ENCODE results near the gene ADARB1. TPM values are rescaled to one million over a fixed set of nuclear protein-coding genes. Genes with fewer than 3 reads are reported as not detected.

Gene ADARB1
- total and polyA plus RNA-seq, 9 of the 15 experiments (the other 6 are each of a cell fraction or from before 2014, with no cell fraction given): 6.7 to 16.0 (median 8.3) TPM

- TF ChIP-seq, protein P1, sequence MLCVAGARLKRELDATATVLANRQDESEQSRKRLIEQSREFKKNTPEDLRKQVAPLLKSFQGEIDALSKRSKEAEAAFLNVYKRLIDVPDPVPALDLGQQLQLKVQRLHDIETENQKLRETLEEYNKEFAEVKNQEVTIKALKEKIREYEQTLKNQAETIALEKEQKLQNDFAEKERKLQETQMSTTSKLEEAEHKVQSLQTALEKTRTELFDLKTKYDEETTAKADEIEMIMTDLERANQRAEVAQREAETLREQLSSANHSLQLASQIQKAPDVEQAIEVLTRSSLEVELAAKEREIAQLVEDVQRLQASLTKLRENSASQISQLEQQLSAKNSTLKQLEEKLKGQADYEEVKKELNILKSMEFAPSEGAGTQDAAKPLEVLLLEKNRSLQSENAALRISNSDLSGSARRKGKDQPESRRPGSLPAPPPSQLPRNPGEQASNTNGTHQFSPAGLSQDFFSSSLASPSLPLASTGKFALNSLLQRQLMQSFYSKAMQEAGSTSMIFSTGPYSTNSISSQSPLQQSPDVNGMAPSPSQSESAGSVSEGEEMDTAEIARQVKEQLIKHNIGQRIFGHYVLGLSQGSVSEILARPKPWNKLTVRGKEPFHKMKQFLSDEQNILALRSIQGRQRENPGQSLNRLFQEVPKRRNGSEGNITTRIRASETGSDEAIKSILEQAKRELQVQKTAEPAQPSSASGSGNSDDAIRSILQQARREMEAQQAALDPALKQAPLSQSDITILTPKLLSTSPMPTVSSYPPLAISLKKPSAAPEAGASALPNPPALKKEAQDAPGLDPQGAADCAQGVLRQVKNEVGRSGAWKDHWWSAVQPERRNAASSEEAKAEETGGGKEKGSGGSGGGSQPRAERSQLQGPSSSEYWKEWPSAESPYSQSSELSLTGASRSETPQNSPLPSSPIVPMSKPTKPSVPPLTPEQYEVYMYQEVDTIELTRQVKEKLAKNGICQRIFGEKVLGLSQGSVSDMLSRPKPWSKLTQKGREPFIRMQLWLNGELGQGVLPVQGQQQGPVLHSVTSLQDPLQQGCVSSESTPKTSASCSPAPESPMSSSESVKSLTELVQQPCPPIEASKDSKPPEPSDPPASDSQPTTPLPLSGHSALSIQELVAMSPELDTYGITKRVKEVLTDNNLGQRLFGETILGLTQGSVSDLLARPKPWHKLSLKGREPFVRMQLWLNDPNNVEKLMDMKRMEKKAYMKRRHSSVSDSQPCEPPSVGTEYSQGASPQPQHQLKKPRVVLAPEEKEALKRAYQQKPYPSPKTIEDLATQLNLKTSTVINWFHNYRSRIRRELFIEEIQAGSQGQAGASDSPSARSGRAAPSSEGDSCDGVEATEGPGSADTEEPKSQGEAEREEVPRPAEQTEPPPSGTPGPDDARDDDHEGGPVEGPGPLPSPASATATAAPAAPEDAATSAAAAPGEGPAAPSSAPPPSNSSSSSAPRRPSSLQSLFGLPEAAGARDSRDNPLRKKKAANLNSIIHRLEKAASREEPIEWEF (CRISPR knock-in tag; IDR thresholded peaks at IDR 0.05): no peak
- TF ChIP-seq NUFIP1 (IDR thresholded peaks at IDR 0.05; ENCODE audit: partially characterized antibody): no peak
- TF ChIP-seq BCOR (IDR thresholded peaks at IDR 0.05): no peak
Observed at GRCh38 chr21:45234965-45235364, 160.6 kb downstream of the ADARB1 start (continued).

DNA sequence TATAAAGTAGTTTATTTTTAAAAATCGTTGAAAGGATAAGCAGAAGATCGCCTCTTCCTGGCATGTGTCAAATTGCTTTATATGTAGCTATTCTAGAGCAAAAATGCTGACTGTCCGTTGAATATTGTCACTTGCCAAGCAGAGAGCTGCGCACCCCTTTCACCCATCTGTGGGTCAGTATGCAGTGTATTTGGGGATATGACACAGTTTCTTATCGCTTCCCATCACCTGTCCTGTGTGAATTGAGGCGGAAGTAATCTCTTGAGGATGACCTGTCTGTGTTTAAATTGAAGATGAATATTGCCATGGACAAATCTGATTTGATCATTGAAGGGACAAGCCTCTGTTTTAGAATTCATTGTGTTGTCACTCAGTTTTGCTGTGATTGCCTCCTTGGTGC is 161.1 kb downstream of the ADARB1 start:
- FAIRE-seq: no peak
- H3K9ac ChIP-seq (ENCODE audit: insufficient read depth in 1 of 2, low read depth in 2 of 2, low read length in 2 of 2): no peak overlapping the region
- peak in 1 of 4 experiments; percentile 47 for DNase-seq (ENCODE audit: extremely low read depth in 1 of 4, low spot score in 3 of 4)
- no peak overlapping the region for H2AFZ ChIP-seq (ENCODE audit: low read depth, low read length)
- in situ Hi-C loops (cut with MboI): no loop called here
- no peaks in the 10 kb centered on the region for H3K79me2 ChIP-seq (ENCODE audit: control insufficient read depth, insufficient read depth, low read length)
- H3K27ac ChIP-seq (ENCODE audit: extremely low read depth, low read depth, low read length): no peak overlapping the region
- peaks cover 0 to 9% of the 10 kb centered on the region in 2 experiments; a peak in 1 of 5 replicates for H3K4me1 ChIP-seq (replicated peaks in 1 of 2; ENCODE audit: control insufficient read depth in 2 of 2, insufficient read depth in 2 of 2, low read length in 2 of 2)
- BruUV-seq (replicated peaks): no TSS peak
- H3K4me2 ChIP-seq (ENCODE audit: insufficient read depth, low read length): no peak overlapping the region
- H3K4me3 ChIP-seq: no peak overlapping the region
- intact Hi-C loops (cut with micrococcal nuclease): no loop called here
- H3K27me3 ChIP-seq (ENCODE audit: control insufficient read depth in 2 of 2, insufficient read depth in 2 of 2, low read length in 2 of 2): peaks cover 37 to 39% of the 10 kb centered on the region in 2 experiments; a peak in 4 of 5 replicates
- ChIA-PET CTCF (ENCODE audit: low intra/inter-chr PET ratio) (no interaction called here), POLR2A (interaction anchor here (0.8 to 1.1 kb wide), 2 partner anchors 13 to 74 kb away, joined by 3 read pairs; no protein-coding TSS in a partner anchor)
- no peaks in the 10 kb centered on the region for H3K36me3 ChIP-seq (ENCODE audit: control insufficient read depth, insufficient read depth, low read length)
- H4K20me1 ChIP-seq (replicated peaks; ENCODE audit: control insufficient read depth, insufficient read depth, low read length): no peaks in the 10 kb centered on the region
- 2% methylated on average over 6 of the region's 6 CpGs for WGBS (ENCODE audit: insufficient coverage, low coverage, missing lambda C conversion rate)
- ATAC-seq: no peak
- no peaks in the 10 kb centered on the region for H3K9me3 ChIP-seq (replicated peaks; ENCODE audit: control insufficient read depth, insufficient read depth, low read depth, low read length)
- H3K9me1 ChIP-seq (ENCODE audit: control insufficient read depth, insufficient read depth, low read length): no peaks in the 10 kb centered on the region
- peak; percentile 56; the same call in 1 of the 2 replicates for TF ChIP-seq SOX6 (IDR thresholded peaks at IDR 0.05)
- peak in 1 of 2 experiments; percentile 69; a peak in 1 of 4 replicates for TF ChIP-seq RCOR1 (IDR thresholded peaks at IDR 0.05; ENCODE audit: borderline replicate concordance in 1 of 2, low read depth in 2 of 2, low read length in 2 of 2)
- TF ChIP-seq CBX2 (IDR thresholded peaks at IDR 0.05; ENCODE audit: insufficient read depth, low read length, poor library complexity, severe bottlenecking): no peak
- TF ChIP-seq ZBED1 (IDR thresholded peaks at IDR 0.05): no peak
- peak; percentile 71 for TF ChIP-seq ARID1B (IDR thresholded peaks at IDR 0.05)
- no peak for TF ChIP-seq MECOM (CRISPR knock-in tag; IDR thresholded peaks at IDR 0.05)
- TF ChIP-seq PRDM10 (IDR thresholded peaks at IDR 0.05; ENCODE audit: partially characterized antibody): no peak

All from K562 (cell line).